Activated CD4-positive, alpha-beta T cell treated with anti-CD3 and anti-CD28 coated beads, Interleukin-10, Interleukin-2, amounts not matched to agents 100 ng/mL and 50 ng/mL, durations not matched to agents 16 hours and 8 hours (primary cell): Measurements from ENCODE around the gene MRPS22.
"Not testable (repeated sequence)": the region's sequence is repeated elsewhere in the genome, so short reads cannot be mapped to it uniquely, and the experiment has no call there.

Source experiments
- DNase-seq: peaks from one replicate; pipeline ENCODE4 v3.0.0-alpha.2; 2020

Gene MRPS22

DNA sequence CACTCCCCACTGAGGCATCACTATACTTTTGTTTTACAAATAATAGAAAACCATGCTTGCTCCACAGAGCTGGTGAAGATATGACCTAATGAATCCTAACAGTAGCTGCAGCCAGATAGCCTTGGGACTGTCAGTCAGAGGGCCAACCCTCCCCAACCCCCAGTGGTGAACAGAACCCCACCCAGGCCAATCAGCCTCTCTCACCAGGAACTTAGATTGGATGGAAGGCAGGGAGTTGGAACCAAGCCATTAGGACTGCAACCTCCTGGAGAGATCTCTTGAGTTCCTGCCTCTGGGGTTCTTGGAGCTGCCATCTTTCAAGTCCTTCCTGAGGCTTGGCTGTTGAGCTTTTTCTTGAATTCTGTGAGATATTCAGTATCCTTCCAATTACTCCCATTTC is 3.0 kb upstream of the MRPS22 start:
- DNase-seq, result no peak

DNA sequence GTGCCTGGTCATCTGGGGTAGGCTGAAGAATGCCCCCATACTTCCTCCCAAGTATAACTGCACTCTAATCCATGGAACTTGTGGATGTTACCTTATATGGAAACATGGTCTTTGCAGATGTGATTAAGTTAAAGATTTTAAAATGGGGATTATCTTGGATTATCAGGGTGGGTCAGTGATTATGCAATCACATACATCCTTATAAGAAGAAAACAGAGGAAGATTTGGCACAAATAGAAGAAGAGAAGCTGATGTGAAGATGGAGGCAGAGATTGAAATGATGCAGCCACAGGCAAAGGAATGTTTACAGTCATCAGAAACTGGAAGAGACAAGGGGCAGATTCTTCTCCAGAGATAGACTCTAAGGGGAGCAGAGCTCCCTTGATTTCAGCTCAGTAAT is 1.8 kb upstream of the MRPS22 start:
- no peak for DNase-seq

DNA sequence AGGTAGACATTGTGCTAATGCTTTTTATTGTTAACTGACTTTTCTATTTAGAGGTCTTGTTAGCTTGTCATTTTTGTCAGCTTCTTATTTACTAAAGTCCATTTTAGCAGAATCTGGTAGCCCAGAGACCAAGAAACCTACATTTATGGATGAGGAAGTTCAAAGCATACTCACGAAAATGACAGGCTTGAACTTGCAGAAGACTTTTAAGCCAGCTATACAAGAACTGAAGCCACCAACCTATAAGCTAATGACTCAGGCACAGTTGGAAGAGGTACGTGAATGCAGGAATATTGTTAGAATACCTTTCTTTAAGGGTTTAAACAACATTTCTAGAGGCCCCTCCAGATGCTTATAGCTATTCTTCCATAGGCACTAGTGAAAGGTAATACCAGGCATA is 3.0 kb downstream of the MRPS22 start:
- DNase-seq, result no peak

DNA sequence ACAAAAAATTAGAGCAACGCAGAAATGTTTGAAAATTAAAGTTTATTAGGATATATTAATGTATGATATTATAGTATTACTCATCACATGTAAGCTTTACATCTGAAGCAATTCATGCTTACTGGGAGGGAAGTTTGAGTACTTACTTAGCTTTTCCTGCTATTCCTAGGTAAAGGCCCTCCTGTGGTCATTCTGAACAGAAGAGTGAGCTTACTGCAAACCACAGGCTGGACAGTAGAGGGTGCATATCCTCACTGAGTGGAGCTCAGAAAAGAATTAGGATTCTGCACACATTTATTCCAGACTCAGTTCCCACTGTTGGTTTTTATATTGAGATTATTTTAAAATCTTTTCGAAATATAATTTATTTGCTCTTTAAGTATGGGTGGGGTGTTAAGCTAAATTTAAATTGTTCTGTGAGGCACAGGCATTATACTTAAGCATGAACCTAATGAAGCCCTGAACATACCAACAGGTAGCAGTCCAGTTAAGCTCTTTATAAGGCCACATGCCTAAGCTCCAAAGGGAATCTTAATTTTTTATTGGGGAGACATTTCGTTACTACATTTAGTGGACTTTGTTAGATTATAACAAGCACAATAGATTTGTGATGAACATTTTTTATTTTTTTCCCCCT is 10.2 kb downstream of the MRPS22 start:
- peak; percentile 11 for DNase-seq

DNA sequence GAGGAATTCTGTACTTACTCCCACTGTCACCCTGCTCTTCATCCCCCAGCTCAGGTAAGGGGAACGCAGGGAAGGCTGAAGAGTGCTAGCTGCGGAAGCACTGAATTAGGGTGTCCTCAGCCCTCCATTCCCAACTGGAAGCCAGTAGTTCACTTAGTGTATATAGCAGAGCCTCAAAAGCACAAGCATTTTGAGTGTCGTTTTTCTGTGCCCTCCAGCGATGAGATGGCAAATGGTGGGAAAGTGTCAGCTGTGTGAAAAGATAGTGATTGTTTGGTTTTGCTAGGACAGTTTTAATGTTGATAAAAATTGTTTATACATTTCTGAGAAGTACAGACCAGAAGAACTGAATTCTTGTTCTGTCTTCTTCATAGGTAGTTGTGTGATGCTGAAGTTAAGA is 10.8 kb downstream of the MRPS22 start:
- no peak for DNase-seq

DNA sequence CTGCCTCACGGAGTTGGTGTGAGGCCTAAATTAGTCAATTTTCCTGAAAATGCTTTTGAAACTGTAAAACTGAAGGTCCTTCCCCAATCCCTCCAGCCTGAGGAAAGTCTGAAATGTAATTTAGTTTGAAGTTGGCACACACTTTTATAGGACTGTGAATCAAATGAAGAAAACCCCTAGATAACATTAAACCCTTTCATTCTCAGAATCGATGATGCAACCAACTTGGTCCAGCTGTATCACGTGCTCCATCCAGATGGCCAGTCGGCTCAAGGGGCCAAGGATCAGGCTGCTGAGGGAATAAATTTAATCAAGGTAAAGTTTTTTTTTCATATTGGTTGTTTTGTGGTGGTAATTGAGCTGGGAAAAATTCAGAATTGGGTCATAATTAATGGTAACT is 11.7 kb downstream of the MRPS22 start:
- no peak for DNase-seq

DNA sequence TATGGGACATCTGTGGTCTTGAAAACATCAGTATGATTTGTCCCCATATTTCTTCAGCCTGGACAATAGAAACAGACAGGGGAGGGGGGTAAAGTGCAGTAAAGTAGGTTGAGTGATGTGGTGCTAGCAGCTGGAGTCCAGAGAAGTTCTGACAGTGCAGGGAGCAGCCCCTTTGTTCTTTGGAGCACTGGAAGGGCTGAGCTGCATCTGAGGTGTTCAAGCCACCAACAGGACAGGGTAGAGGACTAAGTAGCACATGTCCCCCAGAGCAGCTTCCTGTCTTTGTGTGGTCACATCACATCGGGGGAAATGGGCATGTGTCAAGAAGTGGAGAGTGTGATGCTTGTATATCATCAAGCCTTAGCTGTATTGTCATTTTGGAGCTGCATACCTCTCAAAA is 12.1 kb downstream of the MRPS22 start:
- peak; percentile 11 for DNase-seq

DNA sequence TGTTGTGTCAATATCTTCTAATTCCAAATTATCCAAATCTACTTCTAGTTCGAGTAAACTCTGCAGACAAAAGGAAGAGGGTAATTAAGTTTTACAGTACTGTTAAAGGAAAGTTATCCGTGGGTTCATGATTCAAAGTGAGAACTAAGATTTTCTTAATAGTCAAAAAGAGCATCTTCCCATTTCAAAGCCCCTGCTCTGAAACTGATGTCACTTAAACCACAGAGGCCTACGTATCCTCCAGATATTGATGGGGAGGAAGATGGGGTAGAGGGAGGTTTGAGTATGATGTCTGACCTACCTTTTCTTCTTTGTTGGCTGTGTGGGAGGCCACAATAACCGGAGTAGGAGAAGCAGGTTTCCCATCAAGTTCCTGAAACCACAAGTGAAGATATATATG is 14.1 kb downstream of the MRPS22 start:
- DNase-seq, result peak; percentile 83

DNA sequence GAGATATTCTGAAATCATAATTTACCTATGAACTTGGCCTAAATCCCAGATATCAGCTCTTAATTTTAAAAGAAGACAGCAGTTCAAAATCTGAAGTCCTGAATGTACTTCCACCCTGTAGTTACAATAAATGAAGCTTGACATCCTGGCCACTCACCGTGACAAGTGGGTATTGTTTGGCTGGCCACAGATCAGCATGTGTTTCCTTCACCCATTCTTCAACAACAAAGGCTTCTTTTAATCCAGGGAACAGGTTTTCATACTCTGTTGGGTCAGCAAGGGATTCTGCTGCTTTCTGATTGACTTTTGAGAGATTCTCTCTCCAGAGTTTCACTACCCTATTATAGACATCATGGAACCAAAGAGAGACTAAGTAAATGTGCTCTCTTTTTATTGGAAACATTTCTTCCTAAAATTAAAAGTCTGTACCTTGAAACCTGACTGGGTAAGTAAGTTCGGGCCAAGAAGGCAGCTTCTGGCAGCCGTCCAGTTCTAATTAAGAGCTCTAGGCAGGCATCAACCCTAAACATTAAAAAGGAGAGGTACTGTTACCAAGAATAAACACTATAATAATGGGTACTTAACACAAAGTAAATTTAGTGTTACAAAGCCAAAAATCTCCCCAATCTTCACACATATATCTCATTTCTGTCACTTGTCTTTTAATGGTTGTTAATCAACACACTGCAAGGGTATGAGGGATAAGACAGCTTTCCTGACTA is 15.2 kb downstream of the MRPS22 start:
- DNase-seq, result no peak

DNA sequence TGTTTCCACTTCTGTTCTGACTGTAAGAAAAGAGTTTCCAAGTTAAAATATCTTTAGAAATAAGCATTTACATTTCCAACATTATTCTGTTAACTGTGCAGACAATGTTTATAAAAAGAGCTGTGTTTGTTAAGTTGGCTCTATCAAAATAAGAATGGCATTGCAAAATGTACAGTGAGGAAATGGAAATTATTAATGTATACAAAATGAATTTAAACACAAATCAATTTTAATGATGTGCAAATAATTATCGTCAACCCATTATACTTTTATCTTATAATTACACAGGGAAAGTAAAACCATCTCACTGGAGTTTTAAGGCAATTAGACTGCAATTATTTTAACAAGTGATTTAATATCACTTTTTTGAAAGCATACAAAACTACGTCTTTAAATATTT is 17.5 kb downstream of the MRPS22 start:
- DNase-seq, result no peak

DNA sequence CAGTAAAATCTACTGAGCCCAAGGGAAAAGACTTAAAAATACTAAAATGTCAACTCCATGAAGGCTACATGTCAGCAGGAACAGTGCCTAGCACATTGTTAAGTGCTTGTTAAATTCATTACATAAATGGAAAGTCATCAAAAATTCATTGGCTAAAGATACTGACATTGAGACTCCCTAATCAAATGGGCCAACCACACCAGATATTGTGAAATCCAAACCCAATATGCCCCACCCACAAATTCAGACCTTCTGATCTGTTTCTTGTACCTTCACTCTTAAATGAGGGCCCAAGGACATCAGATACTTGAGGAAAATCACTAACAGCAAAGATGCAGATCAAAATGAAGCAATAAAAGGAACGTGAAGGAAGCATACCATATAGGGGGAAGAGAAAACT is 20.7 kb downstream of the MRPS22 start:
- DNase-seq, result no peak

DNA sequence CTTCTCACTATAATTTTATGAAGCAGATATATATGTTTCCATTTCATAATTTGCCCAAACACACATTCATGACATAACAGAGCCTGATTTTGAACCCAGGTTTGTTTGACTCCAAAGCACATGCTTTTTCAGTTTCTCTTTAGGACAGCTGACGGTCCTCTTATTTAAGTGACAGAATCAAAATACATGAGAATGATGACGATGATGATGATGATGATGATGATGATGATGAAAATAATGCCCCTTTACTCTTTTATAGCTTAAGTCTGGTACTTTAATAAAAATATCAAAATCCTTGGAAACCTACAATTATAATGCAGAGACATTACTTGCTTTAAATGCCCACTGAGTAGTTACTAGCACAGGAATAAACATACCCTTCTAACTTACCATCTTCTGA is 30.3 kb downstream of the MRPS22 start:
- no peak for DNase-seq

DNA sequence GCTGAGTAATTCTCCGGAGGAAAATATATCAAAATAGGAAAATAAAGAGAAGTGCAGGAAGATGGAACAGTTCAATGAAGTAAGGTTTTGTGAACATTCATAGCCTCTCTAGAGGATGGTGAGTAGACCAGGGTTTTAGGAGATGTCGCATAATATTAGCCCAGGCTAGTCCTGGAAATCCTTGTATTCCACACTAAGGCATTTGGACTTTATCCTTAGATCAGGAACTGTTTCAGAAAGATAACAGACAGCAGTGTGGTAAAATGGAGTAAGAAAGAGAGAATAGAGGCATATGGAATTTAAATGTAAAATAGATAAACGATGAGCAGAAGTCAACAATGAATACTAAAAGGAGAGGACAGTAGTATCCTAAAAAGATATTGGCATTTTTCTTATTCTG is 33.6 kb downstream of the MRPS22 start:
- no peak for DNase-seq

DNA sequence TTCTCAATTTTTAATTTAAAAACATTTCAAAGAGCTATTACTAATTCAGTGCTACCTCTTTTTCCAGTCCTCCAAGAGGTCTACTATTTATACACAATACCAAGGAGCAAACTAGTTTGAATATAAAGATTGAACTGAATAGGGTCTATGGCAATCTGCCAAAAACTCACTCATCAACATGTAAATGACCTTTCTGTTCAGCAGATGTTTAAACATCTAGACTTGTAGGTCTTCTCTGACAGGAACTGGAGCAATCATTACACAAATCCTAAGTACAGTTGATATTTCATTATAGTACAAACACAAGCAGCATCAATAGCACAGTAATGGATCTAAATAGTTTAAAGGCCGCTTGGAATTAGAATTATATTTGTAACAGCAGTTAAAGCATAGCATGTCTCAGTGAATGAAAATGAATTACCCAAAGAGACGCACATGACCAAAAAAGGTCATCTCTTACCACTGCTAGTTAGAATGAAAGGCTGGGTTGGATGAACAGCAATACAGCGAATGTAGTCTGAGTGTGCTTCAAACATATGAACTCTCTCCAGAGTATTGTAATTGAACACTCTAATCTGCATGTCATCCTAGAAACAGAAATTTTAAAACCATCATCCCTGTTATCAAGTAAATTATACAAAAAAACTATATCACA is 34.9 kb downstream of the MRPS22 start:
- DNase-seq, result no peak

DNA sequence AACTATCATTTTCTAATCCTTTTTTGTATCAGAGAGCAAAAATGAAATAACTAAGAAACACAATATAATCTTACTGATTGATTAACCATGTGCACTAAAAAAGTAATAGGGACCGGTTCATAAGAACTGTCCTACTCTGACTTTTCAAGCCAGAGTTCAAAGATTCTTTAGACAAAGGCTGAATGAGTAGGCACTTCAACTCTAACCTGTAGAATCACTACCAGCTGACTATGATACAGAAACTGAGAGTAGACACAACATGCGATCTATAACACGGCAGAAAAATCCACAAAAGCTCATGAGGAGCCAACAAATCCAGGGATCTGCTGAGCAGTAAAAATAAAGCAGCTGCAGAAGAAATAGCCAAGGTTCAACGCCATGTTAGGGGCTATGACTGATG is 36.8 kb downstream of the MRPS22 start:
- no peak for DNase-seq

DNA sequence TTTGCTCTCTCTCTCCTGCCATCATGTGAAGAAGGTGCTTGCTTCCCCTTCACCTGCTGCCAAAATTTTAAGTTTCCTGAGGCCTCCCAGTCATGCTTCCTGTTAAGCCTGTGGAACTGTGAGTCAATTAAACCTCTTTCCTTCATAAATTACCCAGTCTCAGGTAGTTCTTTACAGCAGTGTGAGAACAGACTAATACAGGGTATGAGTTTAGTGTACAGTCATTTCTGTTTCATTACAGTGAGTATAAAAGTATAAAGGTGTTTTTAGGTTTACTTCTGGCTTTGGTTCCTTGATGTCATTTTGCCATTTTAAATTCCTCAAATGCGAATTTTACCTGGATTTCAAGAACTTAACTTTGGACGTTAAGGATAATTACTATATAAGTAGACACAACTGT is 38.5 kb downstream of the MRPS22 start:
- DNase-seq, result not testable (repeated sequence)

DNA sequence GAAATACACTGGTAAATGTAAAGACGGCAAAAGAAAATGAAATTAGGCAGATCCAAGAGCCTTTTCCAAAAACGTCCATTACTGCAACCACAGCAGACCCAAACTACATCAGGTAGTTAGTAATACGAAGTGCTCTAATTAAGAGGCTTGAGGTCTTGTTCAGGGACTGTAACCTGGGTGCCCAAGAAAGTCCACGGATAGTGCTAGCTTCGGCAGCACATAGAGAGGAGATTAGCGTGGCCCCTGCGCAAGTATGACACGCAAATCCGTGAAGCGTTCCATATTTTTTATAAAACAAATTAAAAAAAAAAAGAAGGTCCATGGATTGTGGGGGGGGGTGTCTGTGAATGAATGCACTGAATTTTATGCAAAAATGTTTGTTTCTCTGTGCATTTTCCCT is 44.3 kb downstream of the MRPS22 start:
- DNase-seq, result no peak

DNA sequence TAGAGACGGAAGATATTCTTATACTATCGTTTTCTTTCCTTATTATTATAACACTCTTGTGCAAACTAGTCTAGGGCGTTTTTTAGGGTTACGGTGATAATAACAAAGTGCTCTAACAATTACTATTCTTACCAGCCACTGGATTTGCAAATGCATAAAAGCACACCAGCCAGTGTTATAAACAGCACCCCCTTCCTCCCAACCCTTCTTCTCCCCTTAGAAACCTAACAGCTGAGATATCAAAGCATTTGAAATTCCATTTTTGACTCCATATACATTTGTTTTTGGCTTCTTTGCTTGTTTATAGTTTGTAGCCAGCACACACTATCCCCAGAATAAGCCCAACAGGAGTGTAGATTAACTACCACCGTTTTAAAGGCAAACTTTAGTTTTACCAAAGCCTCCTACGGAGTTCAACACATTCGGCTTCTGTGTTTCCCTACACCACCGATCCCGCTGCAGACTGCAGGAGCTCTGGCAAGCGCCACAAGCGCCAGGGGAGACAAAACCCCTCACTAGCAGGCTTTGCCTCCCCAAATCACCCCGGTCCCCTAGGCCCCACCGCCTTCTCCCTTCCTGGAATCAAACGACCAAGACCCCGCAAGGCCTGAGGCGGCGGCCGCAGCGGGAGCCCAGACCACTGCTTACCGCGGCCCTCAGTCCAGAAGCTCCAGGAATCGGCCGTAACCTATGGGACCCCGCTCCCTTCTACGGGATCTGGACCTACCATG is 45.2 kb downstream of the MRPS22 start:
- DNase-seq, result peak; percentile 24

DNA sequence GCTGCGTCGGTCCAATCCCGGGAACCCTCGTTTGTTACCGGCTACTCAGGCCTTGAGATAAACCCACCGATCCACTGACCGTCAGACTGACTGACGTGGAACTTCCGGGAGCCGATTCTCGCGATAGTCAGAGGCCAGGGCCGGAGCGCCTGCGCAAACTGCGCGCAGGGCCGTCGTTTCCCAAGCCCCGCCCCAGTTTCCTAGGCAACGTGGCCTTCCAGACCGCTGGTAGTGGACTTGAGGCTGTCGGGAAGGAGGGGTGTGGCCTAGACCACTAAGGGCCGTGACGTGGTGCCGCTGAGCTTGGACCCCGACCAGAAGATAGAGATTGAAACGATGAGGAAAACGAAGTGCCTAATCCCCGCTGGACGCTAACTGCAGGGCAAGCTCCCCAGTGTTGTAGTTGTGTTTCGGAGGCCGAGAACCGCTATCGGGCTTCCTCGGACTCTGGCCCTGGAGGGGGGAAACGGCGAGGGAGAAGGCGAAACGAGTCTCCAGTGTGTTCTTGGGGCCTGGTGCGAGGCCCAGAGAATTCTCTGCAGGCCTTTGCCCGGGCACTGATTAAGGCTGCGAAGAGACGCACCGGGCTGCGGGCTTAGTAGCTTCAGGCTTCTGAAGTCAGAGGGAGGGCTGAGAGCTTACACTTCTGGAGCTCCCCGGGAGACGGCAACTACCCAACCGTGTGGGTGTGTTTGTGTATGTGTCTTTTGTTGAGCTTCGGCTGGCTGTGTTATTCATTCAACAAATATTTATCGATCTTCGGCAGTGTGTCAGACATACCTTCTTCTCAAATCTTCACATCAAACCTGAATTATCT is 45.9 kb downstream of the MRPS22 start, which contains the start of gene COPB2:
Gene COPB2, minus strand, starts transcription at position 96 of the 817 bp plus-strand sequence. CDS start 97 bp downstream, outside the sequence.
- DNase-seq, result peak; percentile 98

DNA sequence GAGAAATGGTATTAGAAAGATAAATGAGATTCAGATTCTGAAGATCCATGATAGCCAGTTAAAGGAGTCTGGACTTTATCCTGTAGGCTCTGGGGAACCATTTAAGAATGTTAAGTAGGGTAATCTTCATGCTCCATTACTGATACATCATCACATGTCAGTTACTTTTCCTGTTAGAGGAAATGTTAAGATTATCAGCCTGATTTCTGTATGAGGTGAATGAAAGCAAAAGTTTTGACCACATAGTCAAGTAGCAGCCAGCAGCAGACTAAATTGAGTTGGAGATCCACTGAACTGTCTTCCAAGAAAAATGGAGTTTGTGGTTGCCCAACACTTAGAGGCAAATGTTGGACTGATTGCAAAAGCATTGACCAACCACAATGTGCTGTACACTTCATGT is 50.3 kb downstream of the MRPS22 start:
- no peak for DNase-seq

DNA sequence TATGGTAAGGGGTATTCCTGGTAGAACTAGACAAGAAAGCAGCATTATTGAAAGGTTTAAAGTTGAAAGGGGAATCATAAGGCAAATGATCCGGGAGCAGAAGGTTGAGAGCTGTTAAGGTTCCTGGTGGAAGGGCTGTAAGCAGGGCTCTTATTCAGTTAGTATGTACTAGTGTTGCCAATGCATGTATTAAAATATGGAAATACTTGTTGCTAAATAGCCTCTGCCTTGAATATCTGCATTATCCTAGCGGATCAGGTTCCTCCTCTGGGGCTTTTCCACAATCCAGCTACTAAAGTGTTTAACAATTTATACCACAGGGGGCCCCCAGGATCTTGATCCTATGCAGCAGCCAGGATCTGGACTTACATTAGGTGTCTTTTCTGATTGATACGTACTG is 52.9 kb downstream of the MRPS22 start:
- no peak for DNase-seq

DNA sequence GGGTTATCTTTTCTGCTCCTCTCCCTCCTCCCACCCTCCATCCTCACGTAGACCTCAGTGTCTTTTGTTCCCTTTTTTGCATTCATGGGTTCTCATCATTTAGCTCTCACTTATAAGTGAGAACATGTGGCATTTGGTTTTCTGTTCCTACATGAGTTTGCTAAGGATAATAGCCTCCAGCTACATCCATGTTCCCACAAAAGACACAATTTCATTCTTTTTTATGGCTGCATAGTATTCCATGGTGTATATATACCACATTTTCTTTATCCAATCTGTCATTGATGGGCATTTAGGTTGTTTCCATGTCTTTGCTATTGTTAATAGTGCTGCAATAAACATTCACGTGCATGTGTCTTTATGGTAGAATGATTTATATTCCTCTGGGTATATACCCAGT is 57.3 kb downstream of the MRPS22 start:
- DNase-seq, result not testable (repeated sequence)
